Measurements from ENCODE around the gene LRPPRC.

LRPPRC gene
- long read RNA-seq, full-length matches to known transcripts, result 1,963 of 2,886 reads
- long read RNA-seq, partial matches to known transcripts, result 561 of 2,886 reads
- long read RNA-seq, other reads (novel, unspliced or antisense), result 362 of 2,886 reads

DNA sequence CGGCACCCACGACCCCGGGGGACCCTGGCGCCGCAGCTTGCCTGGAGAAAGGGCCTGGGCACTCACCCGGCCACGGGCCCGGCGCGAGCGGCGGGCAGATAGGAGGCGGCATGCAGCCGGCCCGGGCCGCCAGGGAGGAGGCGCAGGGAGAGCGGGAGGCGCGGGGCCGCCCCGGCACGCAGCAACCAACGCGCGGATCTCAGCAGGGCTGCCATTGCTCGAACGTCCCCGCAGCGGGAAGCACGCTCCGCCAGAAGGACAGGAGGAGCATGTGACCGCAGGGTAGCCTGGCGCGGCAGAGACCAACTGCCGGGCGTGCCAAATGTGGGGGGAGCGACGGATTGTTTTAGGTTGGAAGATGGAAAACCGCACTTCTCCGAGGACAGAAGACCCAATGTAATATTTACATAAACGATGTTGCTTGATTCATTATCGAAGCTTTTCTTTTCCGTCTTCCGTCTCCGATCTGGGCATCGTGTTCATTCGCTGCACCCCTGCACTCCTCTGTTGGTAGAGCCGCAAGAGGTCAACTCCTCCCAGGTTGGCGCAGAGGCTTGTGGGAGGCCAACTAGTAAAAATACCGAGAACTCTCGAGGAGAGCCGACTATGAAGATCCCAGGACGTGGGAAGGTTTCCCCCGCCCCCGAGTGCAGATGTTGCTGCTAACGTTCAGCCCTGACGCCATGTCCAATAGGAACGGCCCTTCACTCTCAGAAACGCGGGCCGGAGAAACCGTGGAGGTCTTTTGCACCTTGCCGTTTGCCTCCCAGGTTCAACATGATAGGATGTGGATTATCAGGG lies at the start of gene LRPPRC:
TSS of gene LRPPRC (minus strand) at position 257 of the 801 bp plus-strand sequence. CDS start at position 215, 42 bp downstream.
- peak within 1 kb of the TSS; percentile 97 for H3K27ac ChIP-seq (replicated peaks)
- no peaks in the 10 kb centered on the region for H3K27me3 ChIP-seq (ENCODE audit: insufficient read depth, poor library complexity, severe bottlenecking)
- DNase-seq (ENCODE audit: low read depth in 1 of 2, low spot score in 1 of 2), result peak; percentile 93 to 97
- H3K4me3 ChIP-seq (replicated peaks; ENCODE audit: insufficient read depth, low read length), result peak within 1 kb of the TSS; percentile 93
- TF ChIP-seq, protein P1, sequence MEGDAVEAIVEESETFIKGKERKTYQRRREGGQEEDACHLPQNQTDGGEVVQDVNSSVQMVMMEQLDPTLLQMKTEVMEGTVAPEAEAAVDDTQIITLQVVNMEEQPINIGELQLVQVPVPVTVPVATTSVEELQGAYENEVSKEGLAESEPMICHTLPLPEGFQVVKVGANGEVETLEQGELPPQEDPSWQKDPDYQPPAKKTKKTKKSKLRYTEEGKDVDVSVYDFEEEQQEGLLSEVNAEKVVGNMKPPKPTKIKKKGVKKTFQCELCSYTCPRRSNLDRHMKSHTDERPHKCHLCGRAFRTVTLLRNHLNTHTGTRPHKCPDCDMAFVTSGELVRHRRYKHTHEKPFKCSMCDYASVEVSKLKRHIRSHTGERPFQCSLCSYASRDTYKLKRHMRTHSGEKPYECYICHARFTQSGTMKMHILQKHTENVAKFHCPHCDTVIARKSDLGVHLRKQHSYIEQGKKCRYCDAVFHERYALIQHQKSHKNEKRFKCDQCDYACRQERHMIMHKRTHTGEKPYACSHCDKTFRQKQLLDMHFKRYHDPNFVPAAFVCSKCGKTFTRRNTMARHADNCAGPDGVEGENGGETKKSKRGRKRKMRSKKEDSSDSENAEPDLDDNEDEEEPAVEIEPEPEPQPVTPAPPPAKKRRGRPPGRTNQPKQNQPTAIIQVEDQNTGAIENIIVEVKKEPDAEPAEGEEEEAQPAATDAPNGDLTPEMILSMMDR (IDR thresholded peaks at IDR 0.05; ENCODE audit: insufficient read depth, low read length), result no peak
- no peak for TF ChIP-seq GABPA (IDR thresholded peaks at IDR 0.05; ENCODE audit: low read depth)
- peak; percentile 85 for TF ChIP-seq POLR2AphosphoS5 (IDR thresholded peaks at IDR 0.05; ENCODE audit: low read depth)
- no peak for TF ChIP-seq SPI1 (IDR thresholded peaks at IDR 0.05; ENCODE audit: borderline replicate concordance, low read depth)
- TF ChIP-seq, protein P2, sequence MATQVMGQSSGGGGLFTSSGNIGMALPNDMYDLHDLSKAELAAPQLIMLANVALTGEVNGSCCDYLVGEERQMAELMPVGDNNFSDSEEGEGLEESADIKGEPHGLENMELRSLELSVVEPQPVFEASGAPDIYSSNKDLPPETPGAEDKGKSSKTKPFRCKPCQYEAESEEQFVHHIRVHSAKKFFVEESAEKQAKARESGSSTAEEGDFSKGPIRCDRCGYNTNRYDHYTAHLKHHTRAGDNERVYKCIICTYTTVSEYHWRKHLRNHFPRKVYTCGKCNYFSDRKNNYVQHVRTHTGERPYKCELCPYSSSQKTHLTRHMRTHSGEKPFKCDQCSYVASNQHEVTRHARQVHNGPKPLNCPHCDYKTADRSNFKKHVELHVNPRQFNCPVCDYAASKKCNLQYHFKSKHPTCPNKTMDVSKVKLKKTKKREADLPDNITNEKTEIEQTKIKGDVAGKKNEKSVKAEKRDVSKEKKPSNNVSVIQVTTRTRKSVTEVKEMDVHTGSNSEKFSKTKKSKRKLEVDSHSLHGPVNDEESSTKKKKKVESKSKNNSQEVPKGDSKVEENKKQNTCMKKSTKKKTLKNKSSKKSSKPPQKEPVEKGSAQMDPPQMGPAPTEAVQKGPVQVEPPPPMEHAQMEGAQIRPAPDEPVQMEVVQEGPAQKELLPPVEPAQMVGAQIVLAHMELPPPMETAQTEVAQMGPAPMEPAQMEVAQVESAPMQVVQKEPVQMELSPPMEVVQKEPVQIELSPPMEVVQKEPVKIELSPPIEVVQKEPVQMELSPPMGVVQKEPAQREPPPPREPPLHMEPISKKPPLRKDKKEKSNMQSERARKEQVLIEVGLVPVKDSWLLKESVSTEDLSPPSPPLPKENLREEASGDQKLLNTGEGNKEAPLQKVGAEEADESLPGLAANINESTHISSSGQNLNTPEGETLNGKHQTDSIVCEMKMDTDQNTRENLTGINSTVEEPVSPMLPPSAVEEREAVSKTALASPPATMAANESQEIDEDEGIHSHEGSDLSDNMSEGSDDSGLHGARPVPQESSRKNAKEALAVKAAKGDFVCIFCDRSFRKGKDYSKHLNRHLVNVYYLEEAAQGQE (IDR thresholded peaks at IDR 0.05; ENCODE audit: insufficient replicate concordance, low read depth), result peak; percentile 56

DNA sequence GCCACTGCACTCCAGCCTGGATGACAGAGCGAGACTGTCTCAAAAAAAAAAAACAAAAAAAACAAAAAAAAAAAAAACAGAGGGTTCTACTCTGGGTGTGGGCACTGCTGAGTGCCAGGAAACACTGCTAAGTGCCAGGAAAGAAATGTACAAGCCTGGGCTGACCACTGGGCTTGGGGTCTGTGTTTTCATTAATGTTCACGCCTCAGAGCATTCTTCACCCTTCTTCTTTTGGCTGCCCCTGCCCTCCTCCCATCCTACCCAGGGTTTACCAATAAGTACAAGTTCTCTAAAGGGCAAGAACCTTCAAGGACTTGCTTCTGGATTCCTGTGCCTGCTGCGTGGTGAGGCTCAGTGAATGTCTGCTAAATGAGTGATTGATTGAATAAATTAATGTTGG lies 49.3 kb upstream of the LRPPRC start:
- TF ChIP-seq GABPA (IDR thresholded peaks at IDR 0.05; ENCODE audit: low read depth), result no peak
- TF ChIP-seq SPI1 (IDR thresholded peaks at IDR 0.05; ENCODE audit: borderline replicate concordance, low read depth), result no peak
- DNase-seq (ENCODE audit: low read depth in 1 of 2, low spot score in 1 of 2), result no peak

DNA sequence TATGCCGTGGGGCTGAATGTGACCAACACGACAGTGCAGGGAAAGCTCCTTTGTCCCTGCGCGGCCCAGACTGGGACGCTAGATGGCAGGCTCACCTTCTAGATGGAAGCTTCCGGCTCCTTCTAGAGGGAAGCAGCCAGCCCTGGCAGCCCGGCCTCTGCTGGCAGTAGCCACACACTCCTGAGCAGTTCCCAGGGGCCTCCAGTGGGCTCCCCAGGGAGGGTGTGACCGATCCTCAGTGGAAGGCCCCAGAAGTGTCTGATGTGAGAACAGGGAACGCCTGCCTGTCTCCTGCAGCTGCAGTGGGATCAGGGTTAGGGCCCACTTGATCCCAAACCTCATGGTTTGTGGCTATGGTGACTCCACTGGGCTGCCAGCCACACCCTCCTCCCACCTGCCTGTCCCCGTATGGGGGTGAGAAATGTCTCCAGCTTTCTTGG lies 48.5 kb upstream of the LRPPRC start:
- TF ChIP-seq POLR2AphosphoS5 (IDR thresholded peaks at IDR 0.05; ENCODE audit: low read depth), result no peak
- TF ChIP-seq, protein P1 (IDR thresholded peaks at IDR 0.05; ENCODE audit: insufficient read depth, low read length), result peak; percentile 95
- peak; percentile 41 to 86 for DNase-seq (ENCODE audit: low read depth in 1 of 2, low spot score in 1 of 2)
- no peak overlapping the region for H3K27ac ChIP-seq (replicated peaks)
- H3K27me3 ChIP-seq (ENCODE audit: insufficient read depth, poor library complexity, severe bottlenecking), result no peaks in the 10 kb centered on the region
- no peak overlapping the region for H3K4me3 ChIP-seq (replicated peaks; ENCODE audit: insufficient read depth, low read length)

More for the DNA sequence above, 49.3 kb upstream of the LRPPRC start:
- no peak overlapping the region for H3K27ac ChIP-seq (replicated peaks)
- no peak overlapping the region for H3K4me3 ChIP-seq (replicated peaks; ENCODE audit: insufficient read depth, low read length)
- H3K27me3 ChIP-seq (ENCODE audit: insufficient read depth, poor library complexity, severe bottlenecking), result no peaks in the 10 kb centered on the region

DNA sequence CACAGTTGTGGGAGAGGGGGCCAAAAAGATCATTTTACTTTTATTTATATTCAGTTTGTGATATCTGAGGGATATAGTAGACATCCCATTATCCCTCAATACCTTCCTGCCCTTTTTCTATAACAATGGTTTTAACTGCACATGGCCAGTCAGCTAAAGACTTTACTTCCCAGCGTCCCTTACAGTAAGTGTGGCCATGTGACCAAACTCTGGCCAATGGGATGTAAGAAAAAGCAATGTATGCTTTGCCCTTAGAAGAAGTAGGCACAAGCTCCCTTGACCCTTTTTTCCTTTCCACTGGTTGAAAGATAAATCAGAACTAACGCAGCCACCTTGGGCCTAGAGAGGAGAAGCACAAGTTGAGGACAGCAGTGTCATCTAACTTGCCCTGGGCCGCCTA lies 44.6 kb upstream of the LRPPRC start:
- TF ChIP-seq, protein P1 (IDR thresholded peaks at IDR 0.05; ENCODE audit: insufficient read depth, low read length), result no peak
- TF ChIP-seq POLR2AphosphoS5 (IDR thresholded peaks at IDR 0.05; ENCODE audit: low read depth), result no peak
- TF ChIP-seq, protein P2 (IDR thresholded peaks at IDR 0.05; ENCODE audit: insufficient replicate concordance, low read depth), result no peak
- no peak for TF ChIP-seq GABPA (IDR thresholded peaks at IDR 0.05; ENCODE audit: low read depth)
- TF ChIP-seq SPI1 (IDR thresholded peaks at IDR 0.05; ENCODE audit: borderline replicate concordance, low read depth), result no peak
- no peak overlapping the region for H3K4me3 ChIP-seq (replicated peaks; ENCODE audit: insufficient read depth, low read length)
- no peak for DNase-seq (ENCODE audit: low read depth in 1 of 2, low spot score in 1 of 2)
- H3K27me3 ChIP-seq (ENCODE audit: insufficient read depth, poor library complexity, severe bottlenecking), result no peaks in the 10 kb centered on the region
- H3K27ac ChIP-seq (replicated peaks), result no peak overlapping the region
